ENCODE measurements around the gene VSTM4. TPM values are rescaled to one million over a fixed set of nuclear protein-coding genes. Genes with fewer than 3 reads are reported as not detected.

The VSTM4 gene
- total RNA-seq, 1 donor, result 4.7 TPM

GRCh38 chr10:49131507-49132361 lies 16.4 kb upstream of the VSTM4 start:
- TF ChIP-seq CTCF (IDR thresholded peaks at IDR 0.05; ENCODE audit: insufficient read depth, low read depth, low read length), result no peak
- DNase-seq (ENCODE audit: low read depth), result no peak
- no peak overlapping the region for H3K4me3 ChIP-seq (ENCODE audit: low read depth, low read length)

GRCh38 chr10:49129376-49129775 lies 14.1 kb upstream of the VSTM4 start:
- no peak for DNase-seq (ENCODE audit: low read depth)
- no peak overlapping the region for H3K4me3 ChIP-seq (ENCODE audit: low read depth, low read length)
- no peak for TF ChIP-seq CTCF (IDR thresholded peaks at IDR 0.05; ENCODE audit: insufficient read depth, low read depth, low read length)

GRCh38 chr10:49128854-49129253 lies 13.5 kb upstream of the VSTM4 start:
- no peak overlapping the region for H3K4me3 ChIP-seq (ENCODE audit: low read depth, low read length)
- no peak for DNase-seq (ENCODE audit: low read depth)
- no peak for TF ChIP-seq CTCF (IDR thresholded peaks at IDR 0.05; ENCODE audit: insufficient read depth, low read depth, low read length)

GRCh38 chr10:49123981-49124950 lies 8.9 kb upstream of the VSTM4 start:
- no peak for TF ChIP-seq CTCF (IDR thresholded peaks at IDR 0.05; ENCODE audit: insufficient read depth, low read depth, low read length)
- no peak overlapping the region for H3K4me3 ChIP-seq (ENCODE audit: low read depth, low read length)

GRCh38 chr10:49120911-49121310 lies 5.6 kb upstream of the VSTM4 start:
- no peak for DNase-seq (ENCODE audit: low read depth)
- no peak overlapping the region for H3K4me3 ChIP-seq (ENCODE audit: low read depth, low read length)
- no peak for TF ChIP-seq CTCF (IDR thresholded peaks at IDR 0.05; ENCODE audit: insufficient read depth, low read depth, low read length)

More at GRCh38 chr10:49123981-49124950, 8.9 kb upstream of the VSTM4 start:
- DNase-seq (ENCODE audit: low read depth), result no peak

- DNase-seq (ENCODE audit: low read depth), result no peak
- no peak overlapping the region for H3K4me3 ChIP-seq (ENCODE audit: low read depth, low read length)
- TF ChIP-seq CTCF (IDR thresholded peaks at IDR 0.05; ENCODE audit: insufficient read depth, low read depth, low read length), result no peak
These were observed 4.4 kb upstream of the VSTM4 start for GRCh38 chr10:49119746-49120145.

Data from fibroblast of villous mesenchyme (primary cell).